OCI-LY3 (cell line): ENCODE data around the gene RBM10.
A peak's percentile ranks its signal among the peaks of the same experiment; 100 is the strongest.

Experiments
- H2AFZ ChIP-seq: fragments of 200-600, 300-600 bp; shearing (Covaris generic); 2 replicates; pipeline ENCODE4 v1.6.0; 2014; ENCODE audit warnings: antibody characterized with exemption, low read depth, low read length
- H3K27ac ChIP-seq: fragments of 200-600, 300-600 bp; sonication (generic); 2 replicates; pipeline ENCODE4 v1.5.1; 2014; ENCODE audit warnings: mild to moderate bottlenecking, low read length, moderate library complexity, mixed read lengths
- H3K27me3 ChIP-seq: fragments of 200-600, 300-600 bp; sonication (generic); 2 replicates; pipeline ENCODE4 v1.6.1; 2014; ENCODE audit warnings: low read depth, low read length, mixed read lengths
- H3K36me3 ChIP-seq: fragments of 200-600, 300-600 bp; sonication (generic); replicated peaks from 2 replicates; pipeline ENCODE3; 2014; ENCODE audit warnings: low read depth, low read length, mixed read lengths
- H3K4me1 ChIP-seq: fragments of 300-600, 200-600 bp; sonication (generic); 2 replicates; pipeline ENCODE4 v1.6.1; 2014; ENCODE audit warnings: low read length, mixed read lengths
- H3K4me2 ChIP-seq: fragments of 200-600, 300-600 bp; sonication (generic); 2 replicates; pipeline ENCODE4 v1.6.1; 2014; ENCODE audit warnings: low read length, mixed read lengths
- H3K4me3 ChIP-seq: fragments of 300-600, 200-600 bp; sonication (generic); 2 replicates; pipeline ENCODE4 v1.5.1; 2014; ENCODE audit warnings: antibody characterized with exemption, mild to moderate bottlenecking, low read length, moderate library complexity
- H3K79me2 ChIP-seq: fragments of 300-600, 200-600 bp; shearing (Covaris generic); 2 replicates; pipeline ENCODE4 v1.6.1; 2014; ENCODE audit warnings: mild to moderate bottlenecking, low read length, mixed read lengths
- H3K9ac ChIP-seq: fragments of 300-600, 200-600 bp; shearing (Covaris generic); 2 replicates; pipeline ENCODE4 v1.6.0; 2014; ENCODE audit warnings: mild to moderate bottlenecking, low read length, moderate library complexity
- H3K9me3 ChIP-seq: fragments of 200-600, 300-600 bp; shearing (Covaris generic); 2 replicates; pipeline ENCODE4 v1.6.1; 2014; ENCODE audit warnings: low read length, mixed read lengths; ENCODE audit not compliant: insufficient read depth
- H4K20me1 ChIP-seq: fragments of 200-600, 300-600 bp; sonication (generic); 2 replicates; pipeline ENCODE4 v1.6.1; 2016; ENCODE audit warnings: low read length, mixed read lengths; ENCODE audit not compliant: insufficient read depth
- EZH2phosphoT487 ChIP-seq: fragments of 200-600 bp; shearing (Covaris generic); IDR thresholded peaks from 2 replicates; pipeline ENCODE4 v1.6.1; 2018; ENCODE audit warnings: antibody characterized with exemption, mixed run types, low read depth
- TF ChIP-seq, protein P1 (sequence below): fragments of 200-600, 300-600 bp; sonication (generic); IDR thresholded peaks from 2 replicates; pipeline ENCODE4 v1.5.1; 2014; ENCODE audit warnings: antibody characterized with exemption, low read length, low read depth

RBM10 gene

GRCh38 chrX:47231167-47231566, 86.1 kb downstream of the RBM10 start:
- peaks cover 11% of the 10 kb centered on the region for H3K36me3 ChIP-seq
- H2AFZ ChIP-seq = no peak overlapping the region
- peaks cover 25% of the 10 kb centered on the region for H3K79me2 ChIP-seq
- no peak overlapping the region for H3K4me3 ChIP-seq
- peaks cover 10% of the 10 kb centered on the region for H3K4me1 ChIP-seq
- no peaks in the 10 kb centered on the region for H3K27me3 ChIP-seq
- no peaks in the 10 kb centered on the region for H4K20me1 ChIP-seq
- no peak overlapping the region for H3K27ac ChIP-seq
- no peaks in the 10 kb centered on the region for H3K9me3 ChIP-seq
- H3K4me2 ChIP-seq = no peak overlapping the region
- H3K9ac ChIP-seq = no peak overlapping the region
- TF ChIP-seq EZH2phosphoT487 = no peak
- TF ChIP-seq, protein P1, sequence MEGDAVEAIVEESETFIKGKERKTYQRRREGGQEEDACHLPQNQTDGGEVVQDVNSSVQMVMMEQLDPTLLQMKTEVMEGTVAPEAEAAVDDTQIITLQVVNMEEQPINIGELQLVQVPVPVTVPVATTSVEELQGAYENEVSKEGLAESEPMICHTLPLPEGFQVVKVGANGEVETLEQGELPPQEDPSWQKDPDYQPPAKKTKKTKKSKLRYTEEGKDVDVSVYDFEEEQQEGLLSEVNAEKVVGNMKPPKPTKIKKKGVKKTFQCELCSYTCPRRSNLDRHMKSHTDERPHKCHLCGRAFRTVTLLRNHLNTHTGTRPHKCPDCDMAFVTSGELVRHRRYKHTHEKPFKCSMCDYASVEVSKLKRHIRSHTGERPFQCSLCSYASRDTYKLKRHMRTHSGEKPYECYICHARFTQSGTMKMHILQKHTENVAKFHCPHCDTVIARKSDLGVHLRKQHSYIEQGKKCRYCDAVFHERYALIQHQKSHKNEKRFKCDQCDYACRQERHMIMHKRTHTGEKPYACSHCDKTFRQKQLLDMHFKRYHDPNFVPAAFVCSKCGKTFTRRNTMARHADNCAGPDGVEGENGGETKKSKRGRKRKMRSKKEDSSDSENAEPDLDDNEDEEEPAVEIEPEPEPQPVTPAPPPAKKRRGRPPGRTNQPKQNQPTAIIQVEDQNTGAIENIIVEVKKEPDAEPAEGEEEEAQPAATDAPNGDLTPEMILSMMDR = no peak

GRCh38 chrX:47232197-47232802, 87.3 kb downstream of the RBM10 start:
- peak overlapping the region; percentile 17; the same call in 1 of the 2 replicates for H2AFZ ChIP-seq
- peaks cover under 1% of the 10 kb centered on the region for H3K36me3 ChIP-seq
- no peaks in the 10 kb centered on the region for H4K20me1 ChIP-seq
- peaks cover 10% of the 10 kb centered on the region for H3K4me1 ChIP-seq
- H3K4me3 ChIP-seq = peak overlapping the region; percentile 90
- peak overlapping the region; percentile 91 for H3K9ac ChIP-seq
- peak overlapping the region; percentile 97 for H3K4me2 ChIP-seq
- peak overlapping the region; percentile 87 for H3K27ac ChIP-seq
- no peaks in the 10 kb centered on the region for H3K27me3 ChIP-seq
- TF ChIP-seq, protein P1 = no peak
- TF ChIP-seq EZH2phosphoT487 = no peak
- H3K79me2 ChIP-seq = peaks cover 36% of the 10 kb centered on the region
- H3K9me3 ChIP-seq = no peaks in the 10 kb centered on the region

- Histone ChIP-seq H3K36me3 (no peaks in the 10 kb centered on the region), H3K9ac (peak within 1 kb of the TSS; percentile 94), H3K79me2 (peaks cover 38% of the 10 kb centered on the region), H3K27ac (peak within 1 kb of the TSS; percentile 87), H3K27me3 (no peaks in the 10 kb centered on the region), H2AFZ (peak within 1 kb of the TSS; percentile 52), H4K20me1 (no peaks in the 10 kb centered on the region), H3K9me3 (no peaks in the 10 kb centered on the region), H3K4me2 (peak within 1 kb of the TSS; percentile 97), H3K4me1 (peaks cover 10% of the 10 kb centered on the region), H3K4me3 (peak within 1 kb of the TSS; percentile 90)
- no peak for TF ChIP-seq EZH2phosphoT487
- TF ChIP-seq, protein P1 = no peak
Observed at GRCh38 chrX:47232803-47233332, 87.8 kb downstream of the RBM10 start, which contains the start of gene USP11. Gene USP11 (plus strand): TSS chrX:47233009. CDS start chrX:47233044, 35 bp downstream.

DNA sequence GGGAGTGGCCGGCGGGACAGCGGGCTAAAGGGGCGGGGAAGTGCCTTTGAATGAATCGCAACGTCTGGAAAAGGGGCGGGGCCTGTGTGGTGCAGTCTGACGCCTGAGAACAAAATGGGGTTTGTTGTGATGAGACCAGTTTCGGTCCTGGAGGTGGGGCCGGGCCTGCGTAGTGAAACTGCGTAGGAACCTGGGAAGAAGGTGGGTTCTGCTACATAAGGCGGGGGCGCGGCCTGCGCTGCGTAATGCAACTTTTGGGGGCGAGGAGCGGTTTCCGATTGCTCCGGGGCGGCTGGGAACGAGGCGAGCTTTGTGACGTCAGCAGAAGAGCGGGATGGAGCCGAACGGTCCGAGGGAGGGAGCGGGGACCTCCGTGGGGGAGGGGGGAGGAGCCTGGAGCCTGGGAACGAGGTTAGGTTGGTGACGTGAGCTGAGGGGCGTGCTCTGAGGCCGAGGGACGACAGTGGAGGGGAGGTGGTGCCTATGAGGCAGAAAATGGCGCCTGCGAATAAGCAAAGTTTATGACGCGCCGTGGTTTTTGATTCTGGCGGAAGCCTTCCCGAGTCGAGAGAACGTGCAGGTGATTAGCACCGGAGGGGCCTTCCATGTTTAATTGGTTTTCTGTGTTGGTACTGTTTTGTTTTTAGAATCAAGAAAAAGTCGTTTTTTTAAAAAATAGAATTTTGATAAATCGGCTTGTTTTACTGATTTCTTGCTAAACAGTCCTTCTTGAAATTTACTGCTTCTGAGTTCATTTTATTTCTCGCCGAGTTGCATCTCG, 88.5 kb downstream of the RBM10 start:
- H3K36me3 ChIP-seq = no peaks in the 10 kb centered on the region
- TF ChIP-seq, protein P1 = no peak
- TF ChIP-seq EZH2phosphoT487 = no peak
- H3K79me2 ChIP-seq = peaks cover 38% of the 10 kb centered on the region
- H2AFZ ChIP-seq = peak overlapping the region; percentile 52
- peak overlapping the region; percentile 94 for H3K9ac ChIP-seq
- H3K9me3 ChIP-seq = no peaks in the 10 kb centered on the region
- peak overlapping the region; percentile 87 for H3K27ac ChIP-seq
- H3K4me2 ChIP-seq = peak overlapping the region; percentile 97
- H3K4me1 ChIP-seq = peaks cover 10% of the 10 kb centered on the region
- H3K4me3 ChIP-seq = peak overlapping the region; percentile 90
- H3K27me3 ChIP-seq = no peaks in the 10 kb centered on the region
- no peaks in the 10 kb centered on the region for H4K20me1 ChIP-seq
